Activated CD4-positive, alpha-beta T cell treated with anti-CD3 and anti-CD28 coated beads, Interleukin-10, Interleukin-2, amounts not matched to agents 100 ng/mL and 50 ng/mL, durations not matched to agents 16 hours and 8 hours (primary cell): ENCODE measurements around the gene P2RY11.

ENCODE experiments used
- DNase-seq: peaks from one replicate; pipeline ENCODE4 v3.0.0-alpha.2; 2020

The P2RY11 gene

DNA sequence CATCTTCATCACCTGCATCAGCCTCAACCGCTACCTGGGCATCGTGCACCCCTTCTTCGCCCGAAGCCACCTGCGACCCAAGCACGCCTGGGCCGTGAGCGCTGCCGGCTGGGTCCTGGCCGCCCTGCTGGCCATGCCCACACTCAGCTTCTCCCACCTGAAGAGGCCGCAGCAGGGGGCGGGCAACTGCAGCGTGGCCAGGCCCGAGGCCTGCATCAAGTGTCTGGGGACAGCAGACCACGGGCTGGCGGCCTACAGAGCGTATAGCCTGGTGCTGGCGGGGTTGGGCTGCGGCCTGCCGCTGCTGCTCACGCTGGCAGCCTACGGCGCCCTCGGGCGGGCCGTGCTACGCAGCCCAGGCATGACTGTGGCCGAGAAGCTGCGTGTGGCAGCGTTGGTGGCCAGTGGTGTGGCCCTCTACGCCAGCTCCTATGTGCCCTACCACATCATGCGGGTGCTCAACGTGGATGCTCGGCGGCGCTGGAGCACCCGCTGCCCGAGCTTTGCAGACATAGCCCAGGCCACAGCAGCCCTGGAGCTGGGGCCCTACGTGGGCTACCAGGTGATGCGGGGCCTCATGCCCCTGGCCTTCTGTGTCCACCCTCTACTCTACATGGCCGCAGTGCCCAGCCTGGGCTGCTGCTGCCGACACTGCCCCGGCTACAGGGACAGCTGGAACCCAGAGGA, 2.6 kb downstream of the P2RY11 start:
- no peak for DNase-seq

DNA sequence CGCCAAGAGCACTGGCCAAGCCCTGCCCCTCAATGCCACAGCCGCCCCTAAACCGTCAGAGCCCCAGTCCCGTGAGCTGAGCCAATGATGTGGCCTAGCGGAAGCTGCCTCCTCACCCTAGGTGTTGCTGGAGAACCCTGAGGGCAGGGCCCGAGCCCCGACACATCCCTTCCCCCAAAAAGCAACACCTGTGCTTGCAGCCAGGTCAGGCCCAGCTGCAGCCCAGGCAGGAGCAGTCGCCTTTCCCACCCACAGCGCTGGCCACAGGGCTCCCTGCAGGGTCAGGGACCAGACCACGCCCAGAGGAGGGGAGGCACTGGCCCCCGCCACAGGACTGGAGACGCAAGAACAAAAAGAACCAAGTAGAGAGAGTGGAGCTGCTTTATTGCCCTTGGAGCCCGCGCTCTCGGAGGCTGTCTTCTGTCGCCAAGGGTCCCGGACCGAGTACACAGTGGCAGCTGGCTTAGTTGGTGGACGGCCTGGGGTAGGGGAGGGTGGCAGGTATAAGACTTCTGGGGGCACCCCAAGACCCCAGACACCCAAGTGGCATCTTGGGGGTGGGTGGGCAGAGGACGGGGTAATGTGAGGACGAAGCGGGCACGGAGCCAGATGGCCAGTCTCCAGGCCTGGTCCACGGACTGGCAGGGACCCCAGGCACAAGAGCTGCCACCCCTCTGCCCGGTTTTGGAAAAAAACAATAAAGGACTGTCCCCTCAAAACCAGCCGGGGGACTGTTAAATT, 3.3 kb downstream of the P2RY11 start:
- peak; percentile 34 for DNase-seq

DNA sequence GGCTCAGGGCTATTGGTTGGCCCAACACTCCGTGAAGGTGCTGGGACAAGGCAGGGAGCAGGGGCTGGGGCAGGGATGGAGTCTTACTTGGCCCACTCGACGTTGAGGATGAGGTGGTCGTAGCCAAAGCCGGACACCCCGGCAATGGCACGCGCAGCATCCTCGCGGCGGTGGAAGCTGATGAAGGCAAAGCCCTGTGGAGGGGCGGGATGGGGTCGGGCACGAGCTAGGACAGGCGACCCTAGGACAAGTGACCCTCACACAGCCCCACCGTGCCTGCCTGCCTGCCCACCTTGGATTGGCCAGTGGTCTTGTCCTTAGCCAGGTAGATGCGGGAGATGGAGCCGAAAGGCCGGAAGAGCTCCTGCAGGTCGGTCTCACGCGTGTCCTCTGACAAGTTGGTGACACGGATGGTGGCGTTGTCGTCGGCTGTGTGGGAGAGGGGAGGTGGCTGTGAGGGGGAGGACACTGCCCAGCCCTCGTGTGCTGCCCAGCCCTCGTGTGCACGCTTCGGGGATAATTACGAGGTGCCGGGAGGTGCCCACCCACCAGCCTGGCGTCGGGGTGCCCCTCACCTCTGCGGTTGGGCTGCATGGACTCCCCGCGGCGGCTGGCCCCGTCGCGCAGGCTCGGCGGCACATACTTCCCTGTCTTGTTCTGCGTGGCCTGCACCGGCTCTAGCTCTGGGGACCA, 4.0 kb downstream of the P2RY11 start:
- DNase-seq: no peak

DNA sequence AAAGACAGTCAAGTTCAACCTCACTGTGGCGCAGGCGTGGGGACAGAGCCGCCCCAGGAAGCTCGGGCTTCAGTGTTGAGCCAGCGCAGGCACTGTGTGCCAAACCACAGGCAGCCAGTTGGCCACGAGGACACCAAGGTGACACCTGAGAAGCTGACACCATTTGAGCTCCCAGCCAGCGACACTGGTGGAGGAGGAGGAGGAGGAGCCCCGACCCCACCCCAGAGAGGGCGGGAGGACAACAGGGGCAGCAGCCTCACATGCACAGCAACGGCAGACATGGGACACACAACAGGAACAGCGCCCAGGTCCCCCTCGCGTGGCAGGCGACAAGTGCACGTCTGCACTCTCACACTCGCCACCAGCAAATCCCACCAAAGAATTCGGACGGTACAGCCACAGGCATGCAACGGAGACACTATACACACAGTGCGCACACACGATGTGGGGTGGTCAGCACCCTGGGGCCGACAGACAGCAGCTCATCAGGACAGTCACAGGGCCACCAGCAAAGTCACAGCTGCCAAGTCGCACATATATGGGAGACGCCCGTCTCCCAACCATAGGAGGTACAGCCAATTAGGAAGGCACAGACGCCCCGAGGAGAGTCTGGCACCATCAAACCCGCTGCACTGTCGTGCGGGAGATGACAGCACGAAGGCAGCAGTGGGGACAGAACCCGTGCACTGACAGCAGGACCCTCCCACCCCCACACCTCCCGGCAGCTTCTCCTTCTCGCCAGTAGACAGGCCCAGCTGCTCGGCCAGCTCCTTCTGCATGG, 4.8 kb downstream of the P2RY11 start:
- DNase-seq: no peak

DNA sequence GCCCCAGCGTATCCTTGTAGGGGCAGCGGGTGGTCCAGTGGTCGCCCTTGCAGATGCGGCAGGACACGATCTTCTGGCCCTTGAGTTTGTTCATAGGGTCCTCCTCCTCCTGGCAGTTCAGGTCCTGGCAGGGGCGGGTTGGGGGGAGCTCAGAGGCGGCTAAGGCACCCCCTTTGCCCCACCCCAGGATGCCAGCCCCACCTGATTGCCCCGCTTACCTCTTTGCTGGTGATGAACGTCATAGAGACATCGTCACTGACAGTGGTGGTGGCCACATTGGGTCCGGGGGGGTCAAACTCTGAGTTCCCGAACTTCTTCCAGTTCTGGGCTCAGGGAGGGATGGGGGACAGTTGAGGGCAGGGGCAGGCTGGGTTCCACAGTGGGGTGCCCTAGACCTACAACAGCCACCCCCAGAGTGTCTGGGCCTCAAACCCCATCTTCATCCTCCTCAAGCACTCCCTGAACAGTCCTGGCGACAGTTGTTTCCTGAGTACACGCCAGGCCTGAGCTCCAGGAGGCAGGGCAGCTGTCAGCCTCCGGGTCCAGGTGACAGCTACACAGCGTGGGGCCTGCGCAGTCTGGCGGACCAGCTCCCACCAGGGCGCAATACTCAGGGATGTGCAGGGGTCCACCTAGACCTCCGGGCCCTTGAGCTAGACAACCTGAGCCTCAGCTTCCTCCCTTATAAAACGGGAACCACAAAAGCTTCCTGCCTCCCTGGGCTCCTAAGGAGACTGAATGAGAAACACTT, 5.5 kb downstream of the P2RY11 start:
- no peak for DNase-seq

DNA sequence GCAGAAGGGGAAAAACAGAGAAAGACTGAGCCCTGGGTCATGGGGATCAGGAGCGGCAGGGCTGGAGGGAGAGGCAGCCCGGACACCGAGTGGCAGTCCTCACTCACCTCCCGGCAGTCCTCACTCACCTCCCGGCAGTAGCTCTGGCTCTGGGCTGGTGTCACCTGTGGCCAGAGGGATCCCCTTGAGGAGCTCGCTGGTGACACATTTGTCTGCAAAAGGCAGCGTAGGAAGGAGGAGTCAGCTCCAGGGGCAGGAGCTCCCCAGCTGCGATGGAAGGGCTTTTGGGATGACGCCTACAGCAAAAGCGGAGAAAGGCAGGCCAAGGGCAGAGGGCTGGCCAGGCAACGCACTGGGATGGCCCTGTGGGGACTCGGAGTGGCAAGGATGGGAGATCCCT, 7.5 kb downstream of the P2RY11 start:
- no peak for DNase-seq

DNA sequence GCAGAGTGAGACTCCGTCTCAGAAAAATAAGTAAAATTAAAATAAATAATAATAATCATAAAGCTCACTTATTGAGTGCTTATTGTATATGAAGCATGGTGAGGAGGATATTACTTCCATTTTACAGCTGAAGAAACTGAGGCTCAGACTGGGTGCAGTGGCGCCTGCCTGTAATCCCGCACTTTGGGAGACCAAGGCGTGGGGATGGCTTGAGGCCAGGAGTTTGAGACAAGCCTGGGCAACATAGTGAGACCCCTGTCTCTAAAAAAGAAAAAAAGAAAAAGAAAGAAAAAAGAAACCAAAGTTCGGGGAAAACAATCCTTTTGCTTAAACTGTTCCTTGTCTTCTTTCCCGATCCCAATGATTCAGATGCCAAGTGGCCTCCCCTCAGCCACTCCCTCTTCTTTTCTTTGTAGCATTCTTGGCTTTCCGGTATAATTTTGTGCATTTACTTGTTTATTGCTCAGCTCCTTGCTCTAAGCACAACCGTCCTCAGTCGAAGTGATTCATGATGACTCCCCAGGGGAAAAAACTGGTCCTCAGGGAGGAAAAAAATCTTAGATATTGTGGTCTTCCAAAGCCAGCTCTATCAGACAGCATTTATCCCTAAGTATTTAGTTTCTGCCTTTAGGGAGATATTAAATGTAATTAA, 9.2 kb downstream of the P2RY11 start:
- no peak for DNase-seq

DNA sequence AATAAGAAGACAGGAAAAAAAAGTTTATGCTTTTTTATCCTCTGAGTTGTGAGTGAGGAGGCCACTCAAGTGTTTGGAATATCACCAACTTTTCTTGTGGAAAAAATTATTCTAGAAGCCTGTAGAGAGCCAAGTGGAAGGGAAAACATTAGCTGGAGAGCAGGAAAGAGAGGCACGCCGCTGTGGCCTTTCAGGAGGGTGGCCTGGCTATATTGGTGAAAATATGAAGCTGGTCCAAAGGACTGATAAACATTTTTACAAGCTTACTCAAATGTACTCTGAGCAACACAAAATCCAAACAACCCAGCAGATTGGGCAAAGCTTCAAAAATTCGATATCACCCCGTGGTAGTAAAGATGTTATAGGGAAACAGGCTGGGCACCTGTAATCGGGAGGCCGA, 10.6 kb downstream of the P2RY11 start:
- no peak for DNase-seq

DNA sequence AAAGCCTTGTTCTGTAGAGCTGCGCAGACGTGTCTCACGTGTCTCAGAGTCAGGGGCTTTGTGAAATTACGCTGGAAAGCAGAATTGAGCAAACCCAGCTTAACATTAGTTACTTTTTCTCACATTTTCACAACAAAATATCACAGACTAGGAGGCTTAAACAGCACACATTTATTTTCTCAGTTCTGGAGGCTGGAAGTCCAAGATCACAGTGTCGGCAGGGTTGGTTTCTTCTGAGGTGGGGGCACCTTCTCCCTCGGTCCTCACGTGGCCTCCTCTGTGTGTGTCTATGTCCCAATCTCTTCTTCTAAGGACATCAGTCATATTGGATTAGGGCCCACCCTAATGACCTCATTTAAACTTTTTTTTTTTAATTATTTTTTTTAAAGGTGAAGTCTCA, 12.9 kb downstream of the P2RY11 start:
- DNase-seq: no peak

DNA sequence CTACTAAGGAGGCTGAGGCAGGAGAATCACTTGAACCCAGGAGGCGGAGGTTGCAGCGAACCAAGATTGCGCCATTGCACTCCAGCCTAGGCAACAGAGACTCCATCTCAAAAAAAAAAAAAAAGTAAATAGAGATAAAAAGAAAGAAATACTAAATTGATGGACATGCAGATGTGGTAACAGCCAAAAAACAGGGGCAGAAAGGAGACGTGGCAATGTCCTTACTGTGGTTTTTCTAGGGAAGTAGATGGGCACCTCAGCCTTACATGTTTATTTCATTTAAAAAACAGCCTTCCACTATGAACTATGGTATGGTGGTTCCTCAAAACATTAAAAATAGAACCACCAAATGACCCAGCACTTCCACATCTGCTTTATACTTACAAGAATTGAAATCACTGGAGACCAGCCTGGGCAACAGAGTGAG, 14.7 kb downstream of the P2RY11 start:
- no peak for DNase-seq

DNA sequence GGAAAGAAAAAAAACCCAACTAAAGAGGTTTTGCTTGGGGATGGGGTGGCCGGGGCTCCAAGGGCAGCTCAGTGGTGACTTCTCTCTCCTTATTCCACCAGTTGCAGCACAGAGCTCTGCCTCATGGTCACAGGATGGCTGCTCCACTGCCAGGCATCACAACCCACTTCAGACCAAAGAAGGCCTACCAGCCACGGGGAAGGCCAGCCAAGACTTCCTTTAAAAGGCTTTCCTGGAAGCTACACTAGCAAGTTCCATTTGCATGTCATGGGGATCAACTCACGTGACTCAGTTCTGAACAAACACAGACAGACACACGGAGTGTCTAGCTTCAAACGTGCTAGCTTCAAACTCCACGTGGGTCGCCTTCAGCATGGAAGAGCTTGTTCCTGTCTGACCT, 21.4 kb downstream of the P2RY11 start:
- DNase-seq: no peak

DNA sequence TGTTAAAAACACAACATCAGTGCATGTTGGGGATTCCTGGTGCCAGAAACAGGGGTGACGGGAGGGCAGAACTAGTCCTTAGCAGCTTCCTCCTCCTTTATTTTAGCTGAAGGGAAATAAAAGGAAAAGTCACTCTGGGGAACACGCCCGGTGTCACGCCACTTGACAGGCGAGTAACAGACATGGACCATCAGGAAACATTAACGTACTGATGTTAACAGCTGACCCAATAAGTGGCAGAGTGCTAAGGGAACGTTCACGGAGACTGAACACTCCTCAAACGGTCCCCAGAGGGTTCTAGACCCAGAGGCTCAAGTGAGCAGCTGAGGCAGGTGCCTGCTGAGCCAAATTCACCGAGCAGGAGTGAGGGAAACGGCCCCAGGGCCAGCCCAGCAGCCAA, 22.1 kb downstream of the P2RY11 start:
- no peak for DNase-seq

DNA sequence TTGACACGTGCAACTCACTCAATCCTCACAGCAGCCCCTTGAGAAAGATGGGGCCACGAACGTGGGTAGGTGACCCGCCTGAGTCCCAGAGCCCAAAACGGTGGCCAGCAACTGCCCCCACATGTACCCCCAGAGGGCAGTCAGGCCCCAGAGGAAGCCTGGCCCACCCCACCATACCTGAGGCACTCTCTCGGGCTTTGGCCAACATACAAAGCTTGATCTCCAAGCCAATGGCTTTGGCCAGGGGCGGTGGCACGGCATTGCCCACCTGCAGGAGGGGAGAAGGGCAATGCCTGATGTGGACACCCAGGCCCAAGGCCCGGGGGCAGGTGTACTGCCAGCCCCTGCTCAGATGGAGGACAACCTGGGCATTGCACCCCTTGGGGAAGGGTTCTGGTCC, 22.5 kb downstream of the P2RY11 start:
- DNase-seq: no peak

DNA sequence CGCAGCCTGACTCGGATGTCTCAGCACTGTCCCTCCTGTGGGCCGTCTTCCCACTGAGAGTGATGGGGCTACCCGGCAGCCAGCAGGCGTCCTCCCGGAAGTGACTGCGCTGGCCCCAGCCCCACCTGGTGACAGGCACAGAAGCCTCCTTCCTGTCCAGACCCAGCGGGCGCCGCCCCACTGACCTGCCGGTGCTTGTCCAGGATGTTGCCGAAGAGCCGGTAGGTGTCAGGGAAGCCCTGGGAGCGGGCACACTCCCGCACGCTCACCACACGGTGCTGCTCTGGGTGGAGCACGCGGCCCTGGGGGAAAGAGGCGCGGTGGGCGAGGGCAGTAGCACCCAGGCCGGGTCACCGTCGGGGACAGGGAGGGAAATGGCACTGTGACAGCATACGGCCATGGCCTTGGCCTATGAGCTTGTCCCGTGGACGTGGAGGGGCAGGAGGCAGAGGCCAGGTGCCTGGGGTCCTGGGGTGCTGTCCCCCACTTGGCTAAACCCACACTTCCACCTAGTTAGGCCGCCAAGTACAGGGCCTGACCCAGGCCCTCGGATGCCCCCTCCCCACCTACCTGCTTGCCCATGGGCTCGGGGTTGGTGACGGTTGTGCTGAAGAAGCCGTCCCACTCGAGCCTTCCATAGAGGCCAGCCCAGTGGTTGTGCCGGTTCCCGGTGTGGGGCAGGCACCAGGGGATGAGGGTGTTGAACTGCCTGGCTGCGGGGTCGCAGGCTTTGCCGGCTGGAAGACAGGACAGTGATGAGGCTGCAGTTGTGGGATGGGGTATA, 24.2 kb downstream of the P2RY11 start:
- no peak for DNase-seq

DNA sequence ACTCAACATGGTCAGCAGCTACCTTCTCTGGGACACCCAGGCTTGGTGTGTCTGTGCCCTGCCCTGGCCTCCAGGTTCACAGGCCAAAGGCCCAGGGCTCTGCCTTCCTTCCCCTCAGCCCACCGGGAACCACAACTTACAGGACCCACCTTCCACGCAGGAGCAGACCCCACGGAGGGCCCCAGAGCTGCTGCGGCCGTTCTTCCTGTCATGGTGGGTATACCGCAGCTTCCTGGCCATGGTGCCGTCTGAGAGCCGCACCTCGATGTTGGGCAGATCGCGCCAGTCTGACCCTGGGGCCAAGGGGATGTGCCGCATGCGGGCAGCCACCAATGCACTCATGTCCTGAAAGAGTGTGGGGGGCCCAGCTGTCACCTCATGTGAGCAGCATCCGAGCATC, 25.4 kb downstream of the P2RY11 start:
- DNase-seq: no peak

DNA sequence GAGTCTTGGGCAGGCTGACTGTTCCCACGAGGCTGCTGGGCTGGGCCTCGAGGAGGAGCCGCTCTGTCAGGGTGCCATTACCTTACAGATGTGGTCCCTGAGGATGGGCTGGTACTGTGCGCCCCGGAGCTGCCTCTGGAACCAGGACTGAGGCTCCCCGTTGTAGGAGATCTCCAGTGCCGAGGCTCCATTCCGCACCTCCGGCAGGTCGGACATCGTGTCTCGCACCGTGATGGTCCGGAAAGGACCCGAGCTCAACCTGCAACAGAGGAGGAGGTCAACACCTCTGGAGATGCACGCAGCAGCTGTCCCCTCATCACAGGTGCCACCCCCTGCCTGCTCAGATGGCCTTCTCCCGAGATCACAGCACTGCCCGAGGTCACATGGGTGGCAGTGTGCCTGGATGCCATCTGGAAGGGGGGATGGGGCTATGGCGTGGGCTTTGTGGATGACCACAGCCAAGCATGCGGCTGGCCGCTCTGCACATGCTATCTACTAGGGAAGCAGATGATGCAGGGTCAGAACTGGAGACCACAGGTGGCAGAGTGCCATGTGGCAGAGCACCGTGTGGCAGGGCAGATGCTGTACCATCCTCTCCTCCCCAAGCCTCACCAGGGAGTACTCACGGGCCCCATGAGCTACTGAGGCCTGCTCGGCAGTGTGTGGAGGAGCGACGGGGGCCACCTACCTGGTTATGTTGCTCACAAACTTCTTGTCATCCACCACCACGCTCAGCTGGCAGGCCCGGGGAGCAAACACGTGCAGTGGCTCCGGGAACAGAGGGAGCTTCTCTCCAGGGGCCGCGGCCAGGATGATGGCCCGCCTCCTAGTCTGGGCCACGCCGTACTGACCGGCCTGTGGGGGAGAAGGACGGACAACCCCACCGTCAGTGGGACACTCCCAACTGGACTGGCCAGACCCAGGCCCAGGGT, 26.5 kb downstream of the P2RY11 start:
- DNase-seq: no peak

DNA sequence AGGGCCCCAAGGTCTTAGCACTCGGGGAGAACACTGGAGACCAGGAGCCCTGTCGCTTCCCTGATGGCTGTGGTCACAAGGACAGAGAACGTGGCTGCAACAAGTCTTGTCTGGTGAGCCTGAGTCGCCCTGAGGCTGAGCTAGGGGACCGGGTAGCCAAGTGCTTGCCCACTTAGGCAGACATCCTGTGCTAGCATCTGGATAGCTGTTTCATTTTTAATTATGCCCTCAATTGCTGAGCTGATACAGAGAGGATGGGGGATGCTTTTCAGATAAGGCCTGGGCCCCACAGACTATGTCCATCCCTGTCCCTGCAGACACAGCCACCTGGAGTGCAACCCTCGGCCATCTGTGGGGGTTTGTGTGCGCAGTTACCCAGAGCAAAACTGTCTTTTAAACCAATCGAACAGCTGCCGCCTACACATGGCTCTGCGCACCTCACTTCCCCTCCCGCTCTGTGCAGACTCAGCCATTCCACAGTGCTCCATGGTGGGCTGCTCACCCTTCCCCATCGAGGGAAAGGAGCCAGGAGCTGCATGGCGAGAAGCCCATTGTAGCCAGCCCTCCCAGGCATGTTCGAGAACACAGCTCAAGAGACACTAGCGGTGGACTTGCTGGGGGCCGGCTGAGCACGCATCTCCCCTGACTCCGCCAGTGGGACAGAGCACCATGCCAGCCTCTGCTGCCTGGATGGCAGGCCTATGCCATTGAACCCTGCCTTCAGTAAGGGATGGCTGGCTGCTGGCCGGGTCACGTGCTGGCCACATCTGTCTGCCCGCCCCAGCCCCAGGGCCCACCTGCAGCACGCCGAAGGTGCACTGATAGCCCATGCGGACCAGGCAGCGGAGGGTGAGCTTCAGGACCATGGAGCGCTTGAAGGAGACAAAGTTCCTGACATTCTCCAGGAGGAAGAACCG, 27.6 kb downstream of the P2RY11 start:
- DNase-seq: no peak

DNA sequence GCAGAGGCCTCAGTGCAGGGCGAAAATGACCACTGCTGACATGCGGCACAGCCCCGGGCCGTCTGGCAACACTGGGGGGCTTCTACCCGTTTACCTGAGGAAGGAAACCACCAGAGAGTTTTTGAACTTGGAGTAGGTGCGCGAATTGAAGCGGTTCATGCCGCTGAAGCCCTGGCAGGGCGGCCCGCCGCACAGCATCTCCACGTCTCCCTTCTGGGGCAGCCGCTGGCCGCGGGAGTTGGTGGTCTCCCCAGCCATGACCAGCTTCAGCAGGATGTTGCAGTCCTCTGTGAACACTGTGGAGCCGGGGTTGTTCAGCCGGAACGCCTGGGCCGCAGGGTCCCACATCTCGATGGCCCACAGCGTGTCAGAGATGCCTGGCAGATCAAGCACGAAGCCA, 28.5 kb downstream of the P2RY11 start:
- DNase-seq: no peak

DNA sequence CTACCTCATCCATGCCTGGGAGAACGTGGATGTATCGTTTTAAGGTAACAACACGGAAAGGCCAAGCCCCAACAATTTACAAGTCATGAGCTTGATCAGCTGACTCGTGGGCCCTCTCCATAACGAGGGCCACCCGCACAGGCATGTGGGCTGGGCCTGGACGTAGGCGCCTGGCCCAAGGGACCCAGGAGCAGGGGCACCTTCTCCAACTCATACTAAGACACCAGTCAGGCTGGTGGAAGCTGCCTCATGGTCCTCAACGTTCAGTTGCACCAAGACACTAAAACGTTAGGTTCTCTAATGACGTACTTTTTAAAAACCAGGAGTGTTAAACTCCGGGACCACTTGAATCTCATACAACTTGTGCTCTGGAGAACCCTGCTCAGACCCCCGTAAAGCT, 30.0 kb downstream of the P2RY11 start:
- no peak for DNase-seq
